HG03432 (cell line): Measurements from ENCODE around the gene TJP2.
"Not testable (repeated sequence)": the region's sequence is repeated elsewhere in the genome, so short reads cannot be mapped to it uniquely, and the experiment has no call there.

Experiments
- ATAC-seq: cut with Tn5 transposase; IDR thresholded peaks from one replicate; pipeline ENCODE4 v1.9.1; 2021; ENCODE audit warnings: mild to moderate bottlenecking, moderate library complexity; ENCODE audit not compliant: unreplicated experiment

TJP2 gene

DNA sequence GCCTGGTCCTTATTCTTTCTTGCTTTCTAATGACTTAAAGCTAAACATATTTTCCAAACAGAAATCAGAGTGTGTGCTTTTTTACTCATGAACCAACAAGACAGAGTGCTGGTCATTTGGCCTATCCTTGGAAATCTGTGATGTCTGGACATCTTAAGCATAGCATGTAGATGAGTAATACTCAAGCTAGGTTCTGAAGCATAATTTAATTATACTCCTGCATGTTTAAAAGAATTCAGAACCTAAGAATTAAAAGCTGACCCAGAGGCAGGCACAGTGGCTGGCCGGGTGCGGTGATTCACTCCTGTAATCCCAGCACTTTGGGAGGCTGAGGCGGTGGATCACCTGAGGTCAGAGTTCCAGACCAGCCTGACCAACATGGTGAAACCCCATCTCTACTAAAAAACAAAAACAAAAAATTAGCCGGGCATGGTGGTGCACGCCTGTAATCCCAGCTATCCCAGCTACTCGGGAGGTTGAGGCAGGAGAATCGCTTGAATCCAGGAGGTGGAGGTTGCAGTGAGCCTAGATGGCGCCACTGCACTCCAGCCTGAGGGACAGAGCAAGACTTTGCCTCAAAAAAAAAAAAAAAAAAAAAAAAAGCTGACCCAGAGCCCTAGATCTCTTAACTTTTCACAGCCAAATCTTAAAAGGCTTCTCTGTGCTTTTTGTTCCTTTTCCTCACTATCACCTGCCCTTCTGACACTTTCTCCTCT is 16.2 kb upstream of the TJP2 start:
- no peak for ATAC-seq

DNA sequence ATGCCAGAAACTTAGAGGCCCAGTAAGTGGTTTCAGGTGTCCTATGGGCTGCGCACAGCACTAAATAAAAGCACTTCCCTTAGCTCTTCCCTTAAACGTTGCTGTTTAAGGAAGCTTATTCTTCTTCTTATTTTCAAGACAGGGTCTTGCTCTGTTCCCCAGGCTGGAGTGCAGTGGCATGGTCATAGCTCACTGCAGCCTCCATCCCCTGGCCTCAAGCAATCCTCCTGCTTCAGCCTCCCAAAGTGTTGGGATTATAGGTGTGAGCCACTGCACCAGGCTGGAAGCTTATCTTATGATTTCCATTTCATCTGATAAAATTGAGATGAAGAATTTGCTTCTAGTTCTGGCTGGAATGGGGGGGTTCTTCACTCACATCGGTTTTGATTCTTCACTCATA is 15.6 kb upstream of the TJP2 start:
- no peak for ATAC-seq

DNA sequence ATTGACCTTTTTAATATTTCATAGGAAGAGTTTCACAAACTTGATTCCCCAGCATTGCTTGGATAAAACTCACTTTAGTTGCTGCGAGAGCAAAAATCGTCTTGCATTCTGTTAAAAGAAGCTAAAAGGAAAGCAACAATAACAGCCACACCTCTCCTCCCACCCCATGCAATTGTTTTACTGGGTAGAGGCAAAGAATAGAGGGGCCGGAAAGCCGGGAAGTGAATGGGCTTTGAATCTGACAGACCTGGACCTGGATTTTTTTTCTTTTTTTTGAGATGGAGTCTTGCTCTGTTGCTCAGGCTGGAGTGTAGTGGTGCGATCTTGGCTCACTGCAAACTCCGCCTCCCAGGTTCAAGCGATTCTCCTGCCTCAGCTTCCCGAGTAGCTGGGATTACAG is 9.5 kb upstream of the TJP2 start:
- ATAC-seq, result not testable (repeated sequence)

DNA sequence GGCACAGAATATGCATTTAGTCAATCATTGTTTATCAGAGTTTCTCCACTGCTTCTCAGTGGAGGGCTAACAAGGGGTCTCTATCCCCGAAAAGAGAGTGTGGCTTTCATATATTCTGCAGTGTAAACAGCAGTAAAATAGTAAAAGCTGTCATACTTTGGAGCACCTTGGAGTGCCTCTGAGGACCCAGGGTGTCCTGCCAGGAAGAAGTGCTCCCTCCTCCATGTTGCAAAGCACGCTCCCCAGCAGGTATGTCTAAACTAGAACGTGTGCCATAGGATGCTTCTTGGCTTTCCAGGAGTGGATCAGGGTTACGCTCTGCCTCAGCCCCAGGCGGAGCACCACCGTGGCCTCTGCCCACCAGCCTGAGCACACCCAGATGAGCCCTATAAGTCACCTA is 8.5 kb upstream of the TJP2 start:
- no peak for ATAC-seq

DNA sequence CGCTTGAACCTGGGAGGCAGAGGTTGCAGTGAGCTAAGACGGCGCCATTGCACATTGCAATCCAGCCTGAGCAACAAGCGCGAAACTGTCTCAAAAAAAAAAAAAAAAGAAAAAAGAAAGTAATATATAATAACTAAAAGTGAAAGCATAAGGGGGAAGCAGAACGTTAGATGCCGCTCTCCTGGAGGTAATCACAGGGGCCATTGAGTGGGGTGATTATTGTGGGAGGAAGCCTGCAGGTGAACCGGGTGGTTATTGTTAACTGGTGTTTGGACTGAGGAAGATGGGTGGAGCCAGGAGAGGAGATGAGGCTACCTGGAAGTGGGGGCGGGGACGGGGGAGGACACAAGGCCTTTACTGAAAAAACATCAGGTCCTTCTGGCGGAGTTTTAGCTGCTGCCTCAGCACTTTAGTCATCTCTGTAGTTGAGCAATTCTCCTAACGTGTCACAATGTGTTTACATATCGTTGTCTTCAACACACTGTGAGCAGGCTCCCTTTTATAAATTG is 5.3 kb upstream of the TJP2 start:
- peak; percentile 64 for ATAC-seq

DNA sequence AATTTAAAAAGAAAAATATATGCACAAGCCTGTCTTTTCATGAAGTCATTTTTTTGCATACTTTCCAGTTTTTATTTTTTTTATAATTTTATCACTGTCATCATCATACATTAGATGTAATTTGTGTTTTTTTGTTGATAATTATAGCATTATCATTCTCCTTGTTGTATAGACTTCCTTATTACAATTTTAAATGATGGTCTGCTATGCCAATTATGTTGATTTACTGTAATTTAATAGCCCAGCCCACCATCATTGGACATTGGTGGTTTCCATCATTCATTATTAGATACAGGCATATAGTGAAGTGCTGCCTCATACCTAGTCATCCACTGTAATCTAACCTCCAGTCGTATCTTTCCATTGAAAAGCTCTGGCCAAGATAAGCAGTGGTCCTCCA is 3.8 kb upstream of the TJP2 start:
- ATAC-seq, result no peak

DNA sequence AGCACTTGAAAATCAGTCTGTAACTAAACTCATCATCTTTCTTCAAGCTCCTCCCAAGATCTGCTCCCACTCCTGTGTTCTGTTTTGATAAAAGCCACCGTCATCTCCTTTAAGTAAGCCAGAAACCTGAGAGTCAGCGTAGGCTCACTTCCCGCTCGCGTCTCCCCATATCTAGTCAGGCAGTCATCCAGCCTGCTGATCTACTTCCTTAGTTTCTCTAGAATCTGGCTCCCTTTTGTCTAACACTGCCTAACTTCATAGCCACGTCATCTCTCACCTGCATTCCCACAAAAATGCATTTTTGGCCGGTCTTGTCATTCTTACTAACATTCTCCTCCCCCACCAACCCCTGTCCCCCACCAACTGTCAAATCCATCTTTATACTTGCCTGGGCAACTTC is 3.0 kb upstream of the TJP2 start:
- ATAC-seq, result no peak

DNA sequence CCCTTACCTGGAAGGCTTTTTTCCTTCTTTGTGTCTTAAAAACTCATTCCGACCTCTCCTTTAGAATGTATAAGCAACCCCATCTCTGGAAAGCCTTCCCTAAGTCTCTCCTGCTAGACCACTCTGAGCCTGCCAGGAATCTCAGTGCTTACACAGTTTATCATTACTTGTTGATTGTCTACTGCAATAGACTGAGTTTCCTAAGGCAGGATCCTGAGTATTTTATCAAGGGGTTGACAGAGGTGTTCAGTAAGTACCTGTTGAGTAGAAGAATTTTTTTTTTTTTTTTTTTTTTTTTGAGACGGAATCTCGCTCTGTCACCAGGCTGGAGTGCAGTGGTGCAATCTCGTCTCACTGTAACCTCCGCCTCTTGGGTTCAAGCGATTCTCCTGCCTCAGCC is 2.6 kb upstream of the TJP2 start:
- no peak for ATAC-seq

DNA sequence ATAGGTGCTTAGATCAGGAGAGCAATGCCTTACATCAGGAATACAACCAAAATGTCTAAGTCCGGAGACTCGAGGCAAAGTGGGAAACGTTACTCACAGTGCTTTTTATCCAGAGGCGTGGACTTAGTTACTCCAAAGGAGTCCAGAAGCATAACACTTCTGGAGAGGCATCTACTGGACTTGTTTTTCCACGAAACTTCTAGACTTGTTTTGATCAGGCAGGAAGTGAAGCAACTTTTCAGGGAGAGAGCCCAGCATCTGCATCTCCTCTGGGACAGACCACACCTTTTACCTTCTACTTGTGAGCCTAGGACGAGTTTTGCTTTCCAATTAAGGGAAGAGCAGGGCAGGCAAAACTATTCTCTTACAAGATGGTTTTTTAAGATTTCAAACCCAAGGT is 1.2 kb upstream of the TJP2 start:
- ATAC-seq, result no peak

DNA sequence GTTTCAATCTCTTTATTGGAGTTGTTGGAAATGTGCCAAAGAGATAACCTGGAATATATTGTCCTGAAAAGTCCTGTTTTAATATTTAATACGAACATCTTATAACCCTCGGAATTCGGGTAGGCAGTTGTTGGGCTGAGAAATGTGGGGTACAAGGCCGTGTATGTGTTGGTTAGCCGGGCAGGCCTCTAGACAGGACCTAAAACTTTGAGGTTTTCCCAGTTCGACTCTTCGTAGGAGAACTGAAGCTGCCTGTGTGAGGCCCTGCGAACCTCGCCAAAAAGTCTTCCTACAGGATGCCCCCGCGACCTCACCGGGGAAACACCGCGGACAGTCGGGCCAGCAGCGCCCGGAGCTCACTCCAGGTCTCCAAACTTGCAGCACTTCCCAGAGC is 583 bp upstream of the TJP2 start:
- peak; percentile 8 for ATAC-seq

DNA sequence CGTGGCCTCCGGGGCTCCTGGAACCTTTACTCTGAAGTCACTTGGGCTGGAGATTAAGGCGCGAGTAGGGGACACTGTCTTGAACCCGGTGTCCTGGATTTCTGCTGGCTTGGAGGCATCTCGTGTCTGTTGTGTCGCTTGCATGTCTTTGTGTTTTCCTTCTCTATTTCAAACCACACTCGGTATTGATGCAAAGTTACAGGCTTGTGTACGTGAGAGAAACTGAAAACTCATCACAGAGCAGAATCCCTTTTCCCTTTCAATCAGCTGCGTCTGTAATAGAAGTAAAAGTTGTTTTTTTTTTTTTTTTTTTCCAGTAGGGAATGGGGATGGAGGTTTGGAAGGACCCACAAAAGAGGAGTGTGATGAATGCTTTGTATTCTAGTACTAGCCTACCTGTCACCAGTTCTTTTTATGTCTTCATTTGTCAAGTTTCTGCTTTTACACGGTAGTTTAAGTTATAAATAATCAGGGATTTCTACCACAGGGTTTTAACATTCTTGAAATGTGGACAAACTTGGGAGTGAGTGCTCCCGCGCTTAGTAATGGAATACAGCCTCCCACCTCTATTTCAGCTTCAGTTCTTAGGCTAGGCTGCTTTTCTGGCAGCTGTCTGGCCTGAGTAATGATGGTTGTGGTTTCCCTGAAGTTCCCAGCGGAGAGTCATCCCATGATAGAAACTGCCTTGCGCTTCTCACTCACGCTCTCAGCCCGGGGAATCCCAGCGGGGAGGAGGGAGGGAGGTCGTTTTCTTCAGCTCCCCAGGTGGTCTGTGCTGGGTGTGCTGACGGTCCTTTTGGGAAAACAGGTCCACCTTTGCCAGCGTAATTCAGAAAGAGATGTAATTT is 763 bp downstream of the TJP2 start:
- peak; percentile 61 for ATAC-seq

DNA sequence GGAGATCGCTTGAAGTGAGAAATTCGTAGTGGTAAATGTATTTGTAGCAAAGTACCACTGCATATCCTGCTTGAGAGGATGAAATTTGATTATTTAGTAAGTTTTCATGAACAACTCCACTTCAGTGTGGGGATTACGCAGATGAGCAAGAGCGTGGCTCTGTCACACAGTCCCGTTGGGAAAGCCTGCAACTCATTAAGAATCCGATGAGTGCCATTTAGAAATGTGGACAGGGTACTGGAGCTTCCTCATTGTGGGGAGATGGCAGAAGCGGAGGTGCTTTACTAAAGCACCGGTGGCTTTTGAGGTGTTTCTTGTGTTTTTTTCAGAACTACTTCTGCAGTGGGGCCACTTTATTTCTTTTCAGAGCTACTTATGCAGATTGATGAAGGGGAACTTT is 1.4 kb downstream of the TJP2 start:
- ATAC-seq, result peak; percentile 4

DNA sequence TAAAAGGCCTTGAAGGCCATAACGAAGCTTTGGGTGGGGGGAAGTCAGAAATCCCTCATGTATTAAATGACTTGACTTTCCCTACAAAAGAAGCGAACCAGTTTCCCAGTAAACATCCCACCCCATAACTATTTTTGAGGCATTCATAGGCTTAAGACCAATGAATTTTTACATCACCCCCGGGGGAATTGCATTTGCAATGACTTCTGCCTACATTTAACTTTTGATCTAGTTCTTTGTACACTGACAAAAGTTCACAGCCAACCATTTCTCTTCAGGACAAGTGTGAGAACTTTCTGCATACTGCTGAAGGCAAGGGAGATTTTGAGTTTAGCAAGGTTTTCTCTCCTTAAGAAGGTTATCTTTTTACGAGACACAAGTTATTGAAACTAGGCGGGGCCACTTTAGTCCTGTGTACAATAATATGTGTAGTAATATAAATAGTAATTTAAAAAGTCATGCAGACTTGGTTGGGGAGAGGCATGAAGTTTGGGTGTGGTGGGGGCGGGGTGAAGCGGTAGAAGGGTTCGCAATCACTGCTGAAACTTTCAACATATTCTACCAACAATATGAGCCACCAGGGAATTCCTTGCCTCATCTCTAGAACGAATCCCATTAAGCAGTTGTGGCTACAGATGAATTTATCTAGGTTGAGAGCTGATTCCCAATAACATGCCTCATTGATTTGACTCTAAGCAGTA is 2.5 kb downstream of the TJP2 start:
- no peak for ATAC-seq

DNA sequence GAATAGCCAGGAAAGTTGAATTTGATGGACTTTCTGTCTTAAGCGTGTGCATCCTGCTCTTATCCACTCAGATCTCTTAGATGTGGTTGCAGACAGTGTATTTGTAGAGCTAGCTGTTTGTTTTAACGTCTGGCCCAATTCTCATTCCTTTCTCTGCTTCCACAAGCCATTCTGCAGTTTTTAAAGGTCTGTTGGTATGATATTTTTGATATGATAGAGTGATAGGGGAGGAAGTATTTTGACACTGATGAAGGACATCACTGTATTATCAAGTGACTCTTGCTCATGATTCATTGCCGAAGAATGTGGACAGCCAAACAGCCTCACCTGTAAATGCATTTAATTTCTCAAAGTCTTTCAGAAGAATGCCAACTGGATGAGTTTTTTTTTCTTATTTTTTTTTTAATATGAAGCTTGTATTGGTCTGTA is 4.5 kb downstream of the TJP2 start:
- no peak for ATAC-seq

DNA sequence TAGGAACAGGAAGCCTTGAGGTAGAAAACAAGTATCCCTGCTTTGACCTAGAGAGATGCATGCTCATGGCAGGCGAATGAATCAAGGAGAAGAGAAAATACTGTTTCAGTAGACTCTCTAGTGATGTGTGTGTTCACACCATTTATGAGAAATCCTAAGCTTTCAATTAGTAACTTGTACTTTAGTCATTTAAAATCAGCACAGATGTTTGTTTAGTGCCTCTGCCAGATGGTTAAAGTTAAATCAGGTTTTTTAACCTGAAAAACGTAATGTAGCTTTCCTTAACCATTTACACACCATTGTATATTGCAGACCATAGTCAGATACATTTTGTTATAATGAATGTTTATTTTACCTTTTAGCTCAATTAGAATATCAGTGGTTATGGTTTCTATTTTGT is 5.0 kb downstream of the TJP2 start:
- no peak for ATAC-seq

DNA sequence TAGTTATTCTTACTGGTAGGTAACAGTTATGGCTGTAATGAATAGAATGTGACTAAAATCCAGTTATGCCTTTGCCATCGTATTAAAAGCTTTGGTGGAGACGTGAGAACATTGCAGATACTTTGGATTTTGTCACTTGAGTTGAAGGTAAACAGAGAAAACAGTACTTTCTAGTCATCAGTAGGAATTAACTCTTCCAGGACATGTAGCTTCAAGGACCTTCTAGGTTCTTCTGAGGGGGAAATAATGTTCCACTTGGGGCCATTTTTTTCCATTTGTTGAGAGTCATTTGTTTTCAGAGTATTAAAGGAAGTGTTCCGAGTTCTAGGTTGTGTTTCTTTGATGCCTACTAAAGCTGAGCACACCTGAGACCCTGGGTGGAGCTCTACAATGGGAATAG is 6.1 kb downstream of the TJP2 start:
- no peak for ATAC-seq

DNA sequence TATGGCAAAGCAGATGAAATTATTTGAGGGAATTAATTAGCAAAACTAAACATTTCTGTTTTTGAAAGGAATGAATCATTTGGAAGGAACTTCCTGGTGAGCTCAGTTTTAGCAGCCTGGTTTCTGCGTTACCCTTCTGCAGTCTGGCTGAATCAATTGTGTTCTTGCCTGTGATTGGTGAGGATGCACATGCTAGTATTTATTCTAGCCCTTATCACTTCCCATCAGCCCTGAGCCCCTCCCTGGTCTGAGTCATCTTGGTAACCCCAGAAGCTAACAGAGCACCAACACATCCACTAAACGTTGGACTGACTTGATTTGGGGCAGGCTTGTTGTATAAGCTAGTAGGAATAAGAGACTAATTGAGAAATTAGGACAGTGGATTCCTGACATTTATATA is 6.6 kb downstream of the TJP2 start:
- ATAC-seq, result peak; percentile 30

DNA sequence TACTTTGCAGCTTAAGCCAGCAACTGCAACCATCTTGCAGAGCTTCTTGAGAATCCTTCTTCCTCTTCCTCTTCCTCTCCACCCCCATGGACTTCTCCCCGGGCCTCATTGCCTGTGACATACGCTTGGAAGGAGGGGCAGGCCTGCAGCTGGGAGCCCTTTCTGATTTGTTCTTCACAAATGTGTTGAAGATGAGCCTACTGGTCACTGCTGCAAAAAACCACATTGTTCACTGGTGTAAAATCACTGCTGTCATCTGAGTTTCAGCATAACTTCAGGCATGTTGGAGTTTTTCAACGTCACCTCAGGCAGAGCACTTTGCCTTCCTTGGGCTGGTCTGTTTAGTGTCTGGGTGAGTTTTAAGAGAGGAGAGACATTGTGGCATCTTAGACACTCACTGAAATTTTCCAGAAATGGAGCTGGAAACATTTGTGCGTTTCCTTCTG is 7.9 kb downstream of the TJP2 start:
- no peak for ATAC-seq

DNA sequence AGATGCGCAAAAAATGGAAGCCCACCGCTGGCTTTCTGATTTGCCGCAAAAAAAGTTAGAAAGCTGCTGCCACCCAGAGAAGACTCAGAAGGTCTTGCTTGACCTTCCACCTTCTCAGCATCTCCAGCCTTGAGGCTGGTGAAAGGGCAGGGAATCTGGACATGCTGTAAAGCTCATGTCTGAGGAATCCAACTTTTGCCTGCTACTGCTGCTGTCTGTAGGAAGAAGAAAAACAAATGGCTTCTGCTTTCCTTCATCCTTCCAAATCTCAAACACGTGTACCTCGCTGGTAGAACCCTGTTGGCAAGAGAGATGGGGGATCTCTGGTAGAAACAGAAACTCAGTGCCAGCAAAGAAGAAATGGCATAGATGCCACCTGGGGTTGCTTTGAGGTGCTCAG is 10.2 kb downstream of the TJP2 start:
- ATAC-seq, result no peak

DNA sequence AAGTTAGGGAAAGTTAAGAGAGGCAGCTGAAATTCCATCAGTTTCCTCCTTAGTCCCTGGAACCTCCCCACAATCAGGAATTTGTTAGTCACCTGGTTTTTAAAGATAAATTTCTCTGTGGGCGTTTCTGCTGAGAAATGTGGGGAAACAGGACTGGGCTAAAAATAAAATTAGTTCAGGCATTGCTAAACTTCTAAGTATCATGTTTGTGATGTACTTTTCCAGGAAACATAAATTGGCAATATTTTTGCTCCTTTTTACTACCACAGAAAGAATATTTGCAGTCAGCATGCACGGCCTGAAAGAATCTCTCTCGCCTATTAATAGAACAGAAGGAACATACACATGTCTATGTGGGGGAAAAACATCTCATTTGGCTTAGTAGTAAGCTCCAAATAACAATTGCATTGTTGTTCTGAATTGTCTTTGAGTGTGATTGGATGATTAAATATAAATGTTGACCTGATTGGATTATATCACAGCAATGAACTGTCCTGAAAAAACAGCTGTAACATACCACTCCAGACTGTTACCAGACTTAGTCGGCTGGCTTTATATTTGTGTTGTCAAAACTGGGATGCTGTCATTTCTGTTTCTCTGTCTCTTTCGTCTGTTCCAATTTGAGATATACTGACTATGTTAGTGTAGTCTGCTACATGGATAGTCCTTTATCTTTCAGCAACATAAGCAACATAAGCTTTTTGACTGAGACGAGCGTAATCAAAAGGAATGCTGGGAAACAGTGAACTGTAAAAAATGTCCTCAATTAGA is 12.9 kb downstream of the TJP2 start:
- ATAC-seq, result no peak

DNA sequence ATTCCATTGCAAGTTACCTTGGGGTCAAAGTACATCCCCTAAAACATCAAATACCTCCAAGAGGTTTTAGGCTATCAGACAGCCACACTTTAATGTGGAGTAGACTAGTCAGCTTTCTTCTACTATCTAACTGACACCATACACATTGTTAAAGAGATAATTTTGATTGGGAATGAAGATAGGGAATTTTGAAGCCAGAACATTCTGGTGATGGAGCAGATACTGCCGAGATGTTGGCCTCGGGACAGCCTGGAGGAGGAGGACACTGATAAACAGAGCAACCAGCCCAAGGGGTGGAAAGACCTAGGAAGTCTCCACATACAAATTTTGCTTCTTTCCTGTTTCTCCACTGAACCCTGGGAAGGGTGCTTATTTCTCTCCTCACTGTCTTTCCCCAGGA is 14.9 kb downstream of the TJP2 start:
- no peak for ATAC-seq
